PFSK-1 (cell line): ENCODE results near the gene POU3F2.

Experiments used
- POLR2AphosphoS5 ChIP-seq: IDR thresholded peaks from 2 replicates; pipeline ENCODE4 v1.6.1; 2012; ENCODE audit warnings: low read depth, mild to moderate bottlenecking, control low read depth, low read length, moderate library complexity
- TAF1 ChIP-seq: IDR thresholded peaks from 2 replicates; pipeline ENCODE4 v1.6.1; 2012; ENCODE audit warnings: low read length, control low read depth, borderline replicate concordance; ENCODE audit not compliant: insufficient read depth

DNA sequence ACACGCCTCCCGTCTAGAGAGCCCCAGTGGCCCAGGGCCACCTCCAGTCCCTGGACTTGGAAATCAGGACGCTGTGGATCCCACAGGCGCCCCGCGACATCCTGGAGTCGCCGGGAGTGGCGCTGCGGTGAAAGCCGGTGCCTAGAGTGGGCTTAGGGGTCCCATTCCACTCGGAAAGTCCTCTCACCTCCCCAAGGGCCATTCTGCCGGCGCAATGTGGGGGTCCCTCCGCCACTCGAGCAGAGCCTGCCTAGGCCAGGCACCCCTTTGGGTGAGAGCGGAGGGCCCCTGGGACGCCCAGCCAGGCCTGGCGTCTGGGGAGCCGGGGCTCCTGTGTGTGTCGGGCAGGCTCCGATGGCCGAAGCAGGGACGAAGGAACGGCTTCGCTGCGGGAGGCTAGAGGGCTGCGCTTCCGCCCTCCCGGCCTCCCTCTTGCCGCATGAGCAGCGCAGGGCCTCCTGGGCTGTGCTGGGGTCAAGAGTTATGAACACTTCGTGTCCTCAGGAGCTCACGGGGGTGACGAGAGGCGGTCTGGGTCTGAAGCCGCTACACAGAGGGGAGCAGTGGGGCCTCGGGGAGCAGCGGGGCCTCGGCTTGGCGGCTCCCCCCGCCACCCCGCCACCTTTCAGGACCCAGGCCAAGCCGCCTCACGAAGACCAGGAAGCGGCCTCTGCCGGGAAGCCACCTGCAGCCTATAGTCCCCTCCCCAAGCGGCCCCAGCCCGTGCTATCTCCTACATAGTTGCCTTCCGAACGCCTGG lies 13.6 kb downstream of the POU3F2 start:
- TF ChIP-seq POLR2AphosphoS5 (no peak), TAF1 (no peak)
